ENCODE data around the gene DYRK1A. TPM values are rescaled to one million over a fixed set of nuclear protein-coding genes. Genes with fewer than 3 reads are reported as not detected.

Gene DYRK1A
- total and polyA plus RNA-seq, 2 donors from 2014 or later: 14.5 to 78.0 TPM

GRCh38 chr21:37368541-37369279 is 2.1 kb downstream of the DYRK1A start:
- intact Hi-C loops (cut with DNase I): loop anchor here (10.0 kb wide), 1 partner anchor 94 kb away; no protein-coding TSS in a partner anchor
- Histone ChIP-seq H3K27ac (ENCODE audit: low read depth in 2 of 2, low read length in 2 of 2) (peak overlapping the region; percentile 99 to 100), H3K9me3 (ENCODE audit: control insufficient read depth in 2 of 3, insufficient read depth in 1 of 3, low read length in 3 of 3) (no peaks in the 10 kb centered on the region), H3K4me1 (ENCODE audit: control insufficient read depth in 2 of 3, insufficient read depth in 2 of 3, low read depth in 1 of 3, low read length in 3 of 3) (peaks cover 5 to 24% (median 12%) of the 10 kb centered on the region in 3 donors), H3K4me3 (ENCODE audit: low read length in 3 of 3) (peak overlapping the region; percentile 74 to 90 (median 81)), H3K9ac (ENCODE audit: low read length in 3 of 3) (peak overlapping the region; percentile 13 to 79 (median 69)), H3K36me3 (ENCODE audit: control insufficient read depth in 2 of 3, insufficient read depth in 3 of 3, low read length in 3 of 3) (no peaks in the 10 kb centered on the region), H3K27me3 (ENCODE audit: control insufficient read depth, insufficient read depth, low read length) (no peaks in the 10 kb centered on the region)
- TF ChIP-seq, protein P1, sequence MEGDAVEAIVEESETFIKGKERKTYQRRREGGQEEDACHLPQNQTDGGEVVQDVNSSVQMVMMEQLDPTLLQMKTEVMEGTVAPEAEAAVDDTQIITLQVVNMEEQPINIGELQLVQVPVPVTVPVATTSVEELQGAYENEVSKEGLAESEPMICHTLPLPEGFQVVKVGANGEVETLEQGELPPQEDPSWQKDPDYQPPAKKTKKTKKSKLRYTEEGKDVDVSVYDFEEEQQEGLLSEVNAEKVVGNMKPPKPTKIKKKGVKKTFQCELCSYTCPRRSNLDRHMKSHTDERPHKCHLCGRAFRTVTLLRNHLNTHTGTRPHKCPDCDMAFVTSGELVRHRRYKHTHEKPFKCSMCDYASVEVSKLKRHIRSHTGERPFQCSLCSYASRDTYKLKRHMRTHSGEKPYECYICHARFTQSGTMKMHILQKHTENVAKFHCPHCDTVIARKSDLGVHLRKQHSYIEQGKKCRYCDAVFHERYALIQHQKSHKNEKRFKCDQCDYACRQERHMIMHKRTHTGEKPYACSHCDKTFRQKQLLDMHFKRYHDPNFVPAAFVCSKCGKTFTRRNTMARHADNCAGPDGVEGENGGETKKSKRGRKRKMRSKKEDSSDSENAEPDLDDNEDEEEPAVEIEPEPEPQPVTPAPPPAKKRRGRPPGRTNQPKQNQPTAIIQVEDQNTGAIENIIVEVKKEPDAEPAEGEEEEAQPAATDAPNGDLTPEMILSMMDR (IDR thresholded peaks at IDR 0.05; ENCODE audit: borderline replicate concordance, extremely low read depth, insufficient read depth): no peak
- FAIRE-seq (no peak), DNase-seq (peak in 1 of 5 donors; percentile 39)

DNA sequence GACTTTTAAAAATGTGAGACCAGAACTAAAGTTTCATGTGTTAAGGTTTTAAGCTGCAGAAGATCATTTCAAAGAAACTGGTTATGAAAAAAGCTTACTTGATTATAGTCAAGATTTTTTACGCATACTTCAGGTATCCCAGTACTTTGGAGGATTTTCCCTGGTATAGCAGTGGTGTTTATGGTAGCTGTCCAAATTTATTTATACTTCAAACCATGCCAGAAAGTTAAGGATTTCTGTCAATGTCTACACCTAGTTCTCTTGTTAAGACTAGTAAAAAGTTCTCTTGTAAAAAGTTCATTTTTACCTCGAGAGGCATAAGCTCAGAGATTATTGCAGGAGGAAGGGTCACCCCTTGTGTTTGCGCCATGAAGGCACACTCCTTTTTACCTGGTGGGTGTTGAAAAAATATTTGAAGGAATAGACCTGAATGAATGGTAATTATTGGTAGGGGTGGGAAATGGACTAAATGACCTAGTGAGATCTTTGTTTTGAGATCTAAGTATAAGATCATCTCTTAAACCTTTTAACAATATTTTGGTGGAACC is 2.8 kb downstream of the DYRK1A start:
- Histone ChIP-seq H3K4me3 (ENCODE audit: low read length in 3 of 3) (peak overlapping the region in 2 of 3 donors; percentile 81 to 90), H3K27ac (ENCODE audit: low read depth in 2 of 2, low read length in 2 of 2) (no peak overlapping the region), H3K4me1 (ENCODE audit: control insufficient read depth in 2 of 3, insufficient read depth in 2 of 3, low read depth in 1 of 3, low read length in 3 of 3) (peaks cover 5 to 24% (median 12%) of the 10 kb centered on the region in 3 donors), H3K36me3 (ENCODE audit: control insufficient read depth in 2 of 3, insufficient read depth in 3 of 3, low read length in 3 of 3) (no peaks in the 10 kb centered on the region), H3K9me3 (ENCODE audit: control insufficient read depth in 2 of 3, insufficient read depth in 1 of 3, low read length in 3 of 3) (no peaks in the 10 kb centered on the region), H3K27me3 (ENCODE audit: control insufficient read depth, insufficient read depth, low read length) (no peaks in the 10 kb centered on the region), H3K9ac (ENCODE audit: low read length in 3 of 3) (peak overlapping the region in 2 of 3 donors; percentile 13 to 79)
- peak in 1 of 5 donors; percentile 14 for DNase-seq
- TF ChIP-seq, protein P1 (IDR thresholded peaks at IDR 0.05; ENCODE audit: borderline replicate concordance, extremely low read depth, insufficient read depth): no peak
- FAIRE-seq: no peak
- intact Hi-C loops (cut with DNase I): loop anchor here (10.0 kb wide), 1 partner anchor 95 kb away; no protein-coding TSS in a partner anchor

- Histone ChIP-seq H3K4me1 (ENCODE audit: control insufficient read depth in 2 of 3, insufficient read depth in 2 of 3, low read depth in 1 of 3, low read length in 3 of 3) (peaks cover 5 to 17% (median 16%) of the 10 kb centered on the region in 3 donors), H3K4me3 (ENCODE audit: low read length in 3 of 3) (peak overlapping the region; percentile 7 to 20 (median 12)), H3K27me3 (ENCODE audit: control insufficient read depth, insufficient read depth, low read length) (no peaks in the 10 kb centered on the region), H3K27ac (ENCODE audit: low read depth in 2 of 2, low read length in 2 of 2) (peak overlapping the region in 1 of 2 donors; percentile 33), H3K9me3 (ENCODE audit: control insufficient read depth in 2 of 3, insufficient read depth in 1 of 3, low read length in 3 of 3) (no peaks in the 10 kb centered on the region), H3K9ac (ENCODE audit: low read length in 3 of 3) (peak overlapping the region in 2 of 3 donors; percentile 9 to 79), H3K36me3 (ENCODE audit: control insufficient read depth in 2 of 3, insufficient read depth in 3 of 3, low read length in 3 of 3) (no peaks in the 10 kb centered on the region)
- DNase-seq (peak in 1 of 5 donors; percentile 21), FAIRE-seq (no peak)
- TF ChIP-seq, protein P1 (IDR thresholded peaks at IDR 0.05; ENCODE audit: borderline replicate concordance, extremely low read depth, insufficient read depth): no peak
- intact Hi-C loops (cut with DNase I): no loop called here
These were observed 3.8 kb downstream of the DYRK1A start for GRCh38 chr21:37370152-37371040.

All from kidney (tissue), 14 donors.